GM15510 (cell line): Measurements from ENCODE around the gene AKTIP.

Experiments
- POLR2A ChIP-seq: IDR thresholded peaks from 3 replicates; pipeline ENCODE4 v1.6.1; 2011; ENCODE audit warnings: borderline replicate concordance; ENCODE audit not compliant: insufficient read length; ENCODE audit errors: extremely low read depth

The AKTIP gene

DNA sequence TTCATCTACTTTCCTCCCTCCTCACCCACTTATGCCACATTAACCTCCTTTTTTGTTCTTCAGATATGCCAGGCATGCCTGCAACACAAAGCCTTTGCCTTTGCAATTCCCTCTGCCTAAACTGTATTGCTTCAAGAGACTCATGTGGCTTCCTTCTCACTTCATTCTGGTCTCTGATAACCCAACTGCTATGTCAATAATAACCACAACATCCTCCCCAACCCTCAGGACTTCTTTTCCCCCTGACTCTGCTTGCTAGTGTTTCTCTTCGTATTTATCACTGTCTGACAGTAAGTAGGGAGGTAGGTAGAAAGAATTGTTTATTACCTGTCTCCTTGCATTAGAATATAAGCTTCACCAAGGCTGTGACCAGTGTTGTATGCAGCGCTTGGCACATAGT lies 46.4 kb downstream of the AKTIP start:
- TF ChIP-seq POLR2A: no peak

DNA sequence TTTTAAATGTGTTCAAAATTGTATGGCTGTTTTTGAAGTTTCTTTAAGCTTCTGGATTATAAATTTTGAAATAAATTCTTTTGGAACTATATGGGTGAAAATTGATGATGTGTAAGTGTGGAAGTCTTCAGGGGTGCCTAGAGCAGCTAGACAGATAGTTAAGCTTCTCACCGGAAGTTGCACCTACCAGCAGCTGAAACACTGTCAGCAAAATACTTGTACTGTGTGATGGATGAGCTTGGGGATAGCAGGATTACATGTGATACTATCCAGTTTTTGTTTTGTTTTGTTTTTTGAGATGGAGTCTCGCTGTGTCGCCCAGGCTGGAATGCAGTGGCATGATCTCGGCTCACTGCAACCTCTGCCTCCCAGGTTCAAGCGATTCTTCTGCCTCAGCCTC lies 49.1 kb downstream of the AKTIP start:
- no peak for TF ChIP-seq POLR2A

DNA sequence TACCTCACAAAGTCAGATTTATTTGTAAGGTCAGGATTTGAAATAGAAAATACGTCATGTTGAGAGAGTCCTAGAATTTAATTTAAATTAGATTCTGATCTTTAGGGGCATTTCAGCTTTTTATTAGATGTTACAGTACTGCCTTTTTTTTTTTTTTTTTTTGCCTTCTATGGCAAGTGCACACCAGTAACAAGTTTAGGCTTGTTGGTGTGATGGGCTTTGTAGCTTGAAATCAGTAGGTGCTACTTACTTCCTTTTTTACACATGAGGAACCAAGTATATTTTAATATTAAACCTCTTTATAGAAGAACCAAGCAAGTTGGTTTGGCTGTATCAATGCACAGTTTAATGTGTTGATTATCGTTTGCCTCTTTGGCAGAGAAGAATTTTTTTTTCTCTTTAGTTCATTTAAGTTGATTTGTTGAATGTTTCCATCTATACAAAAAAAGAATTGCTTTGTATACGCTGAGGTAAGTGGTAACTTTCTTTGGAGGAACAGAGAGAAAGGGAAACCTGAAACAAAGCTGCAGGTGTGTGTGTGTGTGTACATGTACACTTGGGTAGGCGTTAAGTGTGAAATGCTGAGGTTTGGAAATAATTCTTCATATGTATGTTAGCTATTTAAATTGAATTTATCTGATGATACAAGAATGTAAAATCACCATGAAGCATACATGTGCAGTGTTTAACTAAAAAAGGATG lies 53.0 kb downstream of the AKTIP start:
- no peak for TF ChIP-seq POLR2A

DNA sequence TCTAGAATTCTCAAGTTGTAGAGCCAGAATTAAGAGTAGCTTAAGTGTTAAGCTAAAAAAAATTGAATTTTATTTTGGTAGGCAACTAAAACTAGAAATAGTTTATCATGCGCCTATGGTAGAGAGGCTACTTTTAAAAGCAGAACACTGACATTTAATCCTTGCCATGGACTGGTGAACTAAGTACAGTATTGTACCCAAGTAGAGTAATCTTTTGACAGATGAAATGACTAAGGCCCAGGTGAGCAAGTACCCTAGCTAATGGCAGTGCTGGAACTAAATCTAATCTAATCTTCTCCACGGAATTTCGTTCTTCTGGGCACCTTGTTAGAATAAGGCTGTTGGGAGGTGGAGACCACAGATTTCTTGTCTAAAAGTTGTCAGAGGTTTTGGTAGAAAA lies 56.9 kb downstream of the AKTIP start:
- no peak for TF ChIP-seq POLR2A

DNA sequence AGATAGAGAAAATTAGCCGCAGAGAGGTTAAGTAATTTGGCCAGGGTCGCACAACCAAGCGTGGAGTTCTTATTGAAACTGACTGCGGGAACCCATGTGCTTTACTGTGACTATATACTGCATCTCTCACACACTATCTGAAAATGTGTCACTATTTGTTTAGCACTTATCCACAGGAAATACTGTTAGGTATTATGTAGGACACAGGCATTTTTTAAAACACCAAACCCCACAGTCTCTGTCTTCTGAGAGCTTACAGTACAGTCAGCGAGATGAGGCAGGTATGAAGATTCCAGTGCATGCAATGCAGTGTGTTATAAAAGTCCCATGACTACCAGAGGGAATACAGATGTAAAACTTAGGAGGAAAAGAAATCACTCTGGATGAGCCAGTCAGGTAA lies 57.5 kb downstream of the AKTIP start:
- TF ChIP-seq POLR2A: no peak
